Motor neuron (in vitro differentiated cells): ENCODE data around the gene RNF175. TPM values are rescaled to one million over a fixed set of nuclear protein-coding genes. Genes with fewer than 3 reads are reported as not detected.

Source experiments
- ATAC-seq, 8 experiments: fragments of 200-7000 bp; cut with Tn5 transposase; replicated peaks in 6 of 8; 2 replicates each; pipeline ENCODE4 v1.8.0; 2021; ENCODE audit warnings: mild to moderate bottlenecking in 8 of 8, moderate library complexity in 8 of 8
- H3K27ac ChIP-seq, 2 donors: fragments of 250-450 bp; sonication (Bioruptor Pico); 2 replicates each; pipeline ENCODE4 v1.9.0; 2021; ENCODE audit warnings: antibody characterized with exemption in 2 of 2, mild to moderate bottlenecking in 2 of 2, moderate library complexity in 1 of 2
- H3K4me1 ChIP-seq, 2 donors: fragments of 250-450 bp; sonication (Bioruptor Pico); replicated peaks in 1 of 2; 2 replicates each; pipeline ENCODE4 v1.6.1; 2021; ENCODE audit warnings: antibody characterized with exemption in 2 of 2, mild to moderate bottlenecking in 2 of 2, moderate library complexity in 1 of 2
- H3K4me3 ChIP-seq, 5 donors: fragments of 250-450 bp; sonication (Bioruptor Pico); 2 replicates each; pipeline ENCODE4 v1.9.0; 2021; ENCODE audit warnings: antibody characterized with exemption in 5 of 5, mild to moderate bottlenecking in 5 of 5, moderate library complexity in 4 of 5
- WGBS, 10 experiments: fragments of 450-650 bp; shearing (Covaris generic); methylation state at CpG; one replicate each; pipeline ENCODE4 v1.0.0; 2022; 5-methylcytosine and 5-hydroxymethylcytosine counted together
- in situ Hi-C, 9 experiments: fragments of 400-800 bp; cut with MboI; loops; one replicate each; pipeline ENCODE4 v1.15.0; 2021; ENCODE audit warnings: low sequenced_read_pairs in 9 of 9, low pct_unique_long_range_greater_than_20kb in 2 of 9; ENCODE audit not compliant: unreplicated experiment in 9 of 9
- total RNA-seq, 8 experiments: library from RNA; unstranded; fragments of 300-600 nt; gene quantifications; 2 replicates each; pipeline versions ENCODE4 v1.2.3 to v1.2.4, GENCODE V29; 2022

Gene RNF175
- total RNA-seq: 10 to 100 TPM in 5 of 8 experiments, 1 to 10 TPM in 1, under 1 TPM in 2; 0.18 to 24.2 (median 14.9) TPM

- Histone ChIP-seq H3K27ac (peak within 1 kb of the TSS; percentile 29 to 43), H3K4me3 (peak within 1 kb of the TSS; percentile 46 to 81 (median 51)), H3K4me1 (peaks cover 24% of the 10 kb centered on the region in 2 donors)
- in situ Hi-C loops: loop anchor here in 1 of 9 experiments (10.0 kb wide), 1 partner anchor 125 kb away; no protein-coding TSS in a partner anchor
- peak; percentile 51 to 85 (median 82) for ATAC-seq
- WGBS, 10 experiments: no CpG with 5 or more reads among the region's 76 CpGs
Measured at GRCh38 chr4:153759407-153760316, at the start of gene RNF175. Gene RNF175 (minus strand): TSS chr4:153760024. CDS start chr4:153759862, 162 bp downstream.

- ATAC-seq: no peak
- H3K4me1 ChIP-seq: peaks cover 0 to 6% of the 10 kb centered on the region in 2 donors
- no peak overlapping the region for H3K4me3 ChIP-seq
- no peak overlapping the region for H3K27ac ChIP-seq
- in situ Hi-C loops: no loop called here
Measured at GRCh38 chr4:153809307-153809706, 49.5 kb upstream of the RNF175 start.

- 0 to 100% (median 86%) methylated on average over 1 of the region's 1 CpG; no CpG with 5 or more reads in 1 of the 10 experiments for WGBS, 10 experiments
- in situ Hi-C loops: no loop called here
- Histone ChIP-seq H3K4me3 (no peak overlapping the region), H3K27ac (no peak overlapping the region), H3K4me1 (peaks cover 0 to 6% of the 10 kb centered on the region in 2 donors)
- ATAC-seq: no peak
Measured at GRCh38 chr4:153808175-153808574, 48.4 kb upstream of the RNF175 start.

GRCh38 chr4:153806073-153806472, 46.2 kb upstream of the RNF175 start:
- H3K4me1 ChIP-seq: peaks cover 0 to 6% of the 10 kb centered on the region in 2 donors

GRCh38 chr4:153804722-153805121, 44.9 kb upstream of the RNF175 start:
- H3K4me3 ChIP-seq: no peak overlapping the region
- in situ Hi-C loops: no loop called here
- H3K4me1 ChIP-seq: peaks cover 9% of the 10 kb centered on the region in 2 donors
- 58 to 100% (median 83%) methylated on average over 1 to 2 of the region's 3 CpGs; no CpG with 5 or more reads in 2 of the 10 experiments for WGBS, 10 experiments
- no peak overlapping the region for H3K27ac ChIP-seq
- ATAC-seq: no peak

More at GRCh38 chr4:153806073-153806472, 46.2 kb upstream of the RNF175 start:
- Histone ChIP-seq H3K27ac (no peak overlapping the region), H3K4me3 (no peak overlapping the region)
- in situ Hi-C loops: no loop called here
- 50 to 100% (median 73%) methylated on average over 2 to 17 of the region's 30 CpGs; no CpG with 5 or more reads in 4 of the 10 experiments for WGBS, 10 experiments
- no peak for ATAC-seq

- in situ Hi-C loops: loop anchor here in 3 of 9 experiments (25.0 kb wide), 2 partner anchors 238 to 713 kb away; no protein-coding TSS in a partner anchor
- ATAC-seq: peak in 4 of 8 experiments; percentile 43 to 86 (median 61)
- peaks cover 8 to 40% of the 10 kb centered on the region in 2 donors for H3K4me1 ChIP-seq
- no peak overlapping the region for H3K27ac ChIP-seq
- WGBS, 10 experiments: 0 to 67% (median 17%) methylated on average over 1 to 2 of the region's 2 CpGs; no CpG with 5 or more reads in 3 of the 10 experiments
- H3K4me3 ChIP-seq: no peak overlapping the region
Measured at GRCh38 chr4:153799694-153800074, 39.9 kb upstream of the RNF175 start.

GRCh38 chr4:153798901-153799693, 39.3 kb upstream of the RNF175 start:
- Histone ChIP-seq H3K4me1 (peaks cover 11 to 45% of the 10 kb centered on the region in 2 donors), H3K27ac (no peak overlapping the region), H3K4me3 (no peak overlapping the region)
- no peak for ATAC-seq
- 0 to 93% (median 42%) methylated on average over 1 to 3 of the region's 3 CpGs; no CpG with 5 or more reads in 4 of the 10 experiments for WGBS, 10 experiments
- in situ Hi-C loops: loop anchor here in 3 of 9 experiments (25.0 kb wide), 2 partner anchors 238 to 713 kb away; no protein-coding TSS in a partner anchor

GRCh38 chr4:153798420-153798819, 38.6 kb upstream of the RNF175 start:
- no peak overlapping the region for H3K27ac ChIP-seq
- H3K4me3 ChIP-seq: no peak overlapping the region
- in situ Hi-C loops: loop anchor here in 3 of 9 experiments (25.0 kb wide), 2 partner anchors 239 to 714 kb away; no protein-coding TSS in a partner anchor
- WGBS, 10 experiments: 6 to 100% (median 84%) methylated on average over 2 to 3 of the region's 3 CpGs; no CpG with 5 or more reads in 1 of the 10 experiments
- H3K4me1 ChIP-seq: peaks cover 18 to 51% of the 10 kb centered on the region in 2 donors
- no peak for ATAC-seq

- no peak overlapping the region for H3K27ac ChIP-seq
- WGBS, 10 experiments: 0 to 89% (median 11%) methylated on average over 1 to 5 of the region's 5 CpGs; no CpG with 5 or more reads in 1 of the 10 experiments
- in situ Hi-C loops: loop anchor here in 3 of 9 experiments (25.0 kb wide), 2 partner anchors 243 to 718 kb away; no protein-coding TSS in a partner anchor
- ATAC-seq: no peak
- H3K4me1 ChIP-seq: peaks cover 44 to 70% of the 10 kb centered on the region in 2 donors
- no peak overlapping the region for H3K4me3 ChIP-seq
Measured at GRCh38 chr4:153794006-153794405, 34.2 kb upstream of the RNF175 start.

- 0 to 67% (median 34%) methylated on average over 1 to 7 of the region's 39 CpGs; no CpG with 5 or more reads in 3 of the 10 experiments for WGBS, 10 experiments
- ATAC-seq: peak in 5 of 8 experiments; percentile 29 to 54 (median 46)
- Histone ChIP-seq H3K4me3 (peak overlapping the region; percentile 7 to 34 (median 25)), H3K27ac (peak overlapping the region in 1 of 2 donors; percentile 24), H3K4me1 (peaks cover 44 to 62% of the 10 kb centered on the region in 2 donors)
- in situ Hi-C loops: loop anchor here in 3 of 9 experiments (25.0 kb wide), 2 partner anchors 245 to 720 kb away; no protein-coding TSS in a partner anchor
Measured at GRCh38 chr4:153792618-153793247, 32.9 kb upstream of the RNF175 start.

GRCh38 chr4:153791746-153792617, 32.2 kb upstream of the RNF175 start:
- ATAC-seq: peak; percentile 56 to 81 (median 70)
- WGBS, 10 experiments: 5 to 80% (median 37%) methylated on average over 2 to 26 of the region's 37 CpGs; no CpG with 5 or more reads in 1 of the 10 experiments
- Histone ChIP-seq H3K4me3 (peak overlapping the region; percentile 7 to 40 (median 25)), H3K4me1 (peaks cover 44 to 55% of the 10 kb centered on the region in 2 donors), H3K27ac (peak overlapping the region in 1 of 2 donors; percentile 24)
- in situ Hi-C loops: loop anchor here in 3 of 9 experiments (25.0 kb wide), 2 partner anchors 245 to 720 kb away; no protein-coding TSS in a partner anchor
